Myocyte (in vitro differentiated cells): Measurements from ENCODE around the gene HRK. TPM values are rescaled to one million over a fixed set of nuclear protein-coding genes. Genes with fewer than 3 reads are reported as not detected.
"Not testable (repeated sequence)": the region's sequence is repeated elsewhere in the genome, so short reads cannot be mapped to it uniquely, and the experiment has no call there.

Experiments used
- DNase-seq: peaks from one replicate; pipeline ENCODE4 v3.0.0-alpha.2; 2012; ENCODE audit warnings: low read depth
- total RNA-seq: library from RNA; depleted of rRNA; stranded (reverse); fragments of >200 nt; gene quantifications from 2 replicates; pipeline ENCODE4 v1.2.3, GENCODE V29; 2014

The HRK gene
- total RNA-seq, 1 donor from 2014 or later: not detected

GRCh38 chr12:116820064-116820656, 61.1 kb downstream of the HRK start:
- DNase-seq: peak; percentile 5

DNA sequence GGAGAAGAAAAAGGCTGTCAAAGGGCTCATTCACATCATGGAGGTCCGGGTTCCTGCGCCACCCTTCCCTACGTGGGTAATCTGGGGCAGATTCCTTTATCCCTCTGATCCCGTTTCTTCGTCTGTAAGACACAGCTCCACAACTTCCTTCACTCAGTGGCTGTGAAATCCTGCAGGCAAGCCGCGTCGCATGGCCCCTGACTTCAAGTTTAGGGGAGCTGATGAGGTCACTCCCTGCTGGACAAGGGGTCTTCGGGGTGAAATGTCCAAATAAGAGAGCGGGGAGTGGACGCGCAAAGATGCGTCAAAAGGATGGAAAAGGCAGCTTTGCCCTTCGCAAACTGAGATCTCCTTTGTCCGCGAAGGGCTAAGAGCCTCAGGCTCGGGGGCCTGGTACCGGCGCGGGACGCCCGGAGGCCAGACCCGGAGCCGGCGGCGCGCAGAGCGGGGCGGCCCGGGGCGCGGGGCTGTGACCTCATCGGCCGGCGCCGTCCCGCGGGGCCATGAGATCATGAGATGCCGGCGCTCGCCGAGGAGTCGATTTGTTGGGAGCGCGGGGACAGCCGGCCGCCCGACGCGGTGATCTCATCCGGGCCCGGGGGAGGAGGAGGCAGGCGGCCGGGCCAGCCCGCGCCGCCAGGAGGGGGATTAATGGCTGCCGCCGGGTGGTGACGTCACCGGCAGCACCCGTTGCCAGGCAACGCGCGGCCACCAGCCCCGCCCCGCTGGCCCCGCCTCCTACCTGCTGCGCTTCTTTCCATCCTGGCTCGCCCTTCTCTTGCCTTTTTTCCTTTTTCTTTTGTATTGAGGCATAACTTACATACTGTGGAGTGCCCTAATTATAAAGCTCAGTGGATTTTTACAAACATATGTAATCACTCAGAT, 62.1 kb downstream of the HRK start:
- peak; percentile 93 for DNase-seq

- no peak for DNase-seq
These were observed 62.8 kb downstream of the HRK start for GRCh38 chr12:116818341-116818856.

GRCh38 chr12:116814766-116815165, 66.5 kb downstream of the HRK start:
- DNase-seq: not testable (repeated sequence)

- DNase-seq: no peak
These were observed 67.8 kb downstream of the HRK start for GRCh38 chr12:116813271-116814041.

GRCh38 chr12:116812238-116812637, 69.0 kb downstream of the HRK start:
- DNase-seq: no peak

GRCh38 chr12:116808113-116809105, 72.8 kb downstream of the HRK start:
- DNase-seq: no peak

DNA sequence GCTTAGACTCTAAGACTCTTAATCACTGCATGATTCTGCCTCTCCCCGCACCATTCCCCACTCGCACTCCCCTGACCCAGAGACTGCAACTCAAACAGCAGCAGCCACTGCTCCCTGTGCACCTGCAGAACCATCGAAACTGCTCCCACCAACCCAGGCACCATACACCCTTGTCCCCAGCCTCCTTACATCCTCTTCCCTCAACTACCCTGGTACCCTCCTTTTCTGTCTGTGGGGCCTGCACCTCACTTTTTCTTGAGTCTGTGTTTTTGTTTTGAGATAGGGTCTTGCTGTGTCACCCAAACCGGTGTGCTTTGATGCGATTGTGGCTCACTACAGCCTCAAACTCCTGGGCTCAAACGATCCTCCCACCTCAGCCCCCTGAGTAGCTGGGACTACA, 73.7 kb downstream of the HRK start:
- no peak for DNase-seq

DNA sequence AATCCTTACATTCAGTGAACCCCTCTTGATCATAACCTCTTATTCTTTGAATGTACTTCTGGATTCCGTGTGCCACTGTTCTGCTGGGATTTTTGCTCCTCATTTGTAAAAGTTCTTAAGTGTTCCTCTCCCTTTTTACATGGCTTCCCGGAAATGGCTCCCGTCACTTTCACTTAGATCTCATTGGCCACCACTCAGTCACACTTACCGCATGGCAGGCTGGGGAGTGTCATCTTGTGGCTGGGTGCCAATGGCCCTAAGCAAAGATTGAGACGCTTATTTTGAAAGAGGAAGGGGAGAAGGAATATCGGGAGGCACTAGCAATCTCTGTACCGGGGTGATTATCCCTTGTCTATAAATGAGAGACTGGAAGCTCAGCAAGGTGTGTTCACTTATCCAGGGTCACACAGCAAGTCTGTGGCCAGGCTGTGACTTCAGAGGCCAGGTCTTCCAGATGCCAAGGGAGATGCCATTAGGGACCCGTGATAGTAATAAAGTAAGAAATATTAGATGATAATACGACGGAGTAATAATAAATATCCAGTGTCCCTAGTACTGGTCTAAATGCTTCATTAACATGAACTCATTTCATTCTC, 74.3 kb downstream of the HRK start:
- DNase-seq: no peak

Other genes with a start within 250 kb of the HRK start
- gene SPRING1, start 143.4 kb downstream of the HRK start, total RNA-seq: 19.5 and 20.2 TPM in 2 replicates
- 1.0 and 2.4 TPM in 2 replicates for gene RNFT2, start 143.1 kb downstream of the HRK start, total RNA-seq
- 16.4 and 17.6 TPM in 2 replicates for gene FBXW8, start 29.5 kb upstream of the HRK start, total RNA-seq
- gene TESC, start 218.0 kb upstream of the HRK start, total RNA-seq: not detected in 2 replicates